Gastrocnemius medialis (tissue), 4 donors: Measurements from ENCODE around the gene RPL22.

ENCODE experiments used
- POLR2A ChIP-seq, 2 donors: fragments of 450-650 bp; IDR thresholded peaks; one replicate each; pipeline ENCODE4 v1.6.1; 2017; ENCODE audit warnings: antibody characterized with exemption in 2 of 2, mild to moderate bottlenecking in 2 of 2, moderate library complexity in 2 of 2
- TF ChIP-seq, protein P1 (sequence below), 5 experiments: fragments of 450-650 bp in 3 of 5; fragments of 200-600 bp in 2 of 5; sonication (generic) in 2 of 5; IDR thresholded peaks in 4 of 5; conservative IDR thresholded peaks in 1 of 5; 1 replicate in 4 of 5; 2 replicates in 1 of 5; pipeline ENCODE4 v1.5.1; 2016 to 2019; ENCODE audit warnings: antibody characterized with exemption in 5 of 5, mild to moderate bottlenecking in 3 of 5, moderate library complexity in 3 of 5

DNA sequence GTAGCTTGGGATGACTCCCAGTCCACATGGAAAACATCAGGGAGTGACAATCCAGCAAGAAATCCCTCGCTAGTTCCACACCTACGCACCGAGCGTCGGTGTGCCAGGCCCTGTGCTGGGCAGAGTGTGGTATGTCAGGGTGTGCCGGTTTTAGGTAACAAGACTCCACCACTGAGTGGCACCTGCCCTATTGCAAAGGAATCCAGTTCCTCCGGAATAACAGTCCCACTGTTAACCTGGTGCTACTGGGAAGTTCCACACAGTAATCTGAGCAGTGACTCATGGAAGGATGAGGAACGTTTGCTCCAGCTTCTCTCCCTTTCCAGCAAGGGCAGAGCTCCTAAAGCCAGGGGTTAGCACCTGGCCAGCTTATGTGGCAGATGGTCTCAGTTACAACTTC, 20.8 kb upstream of the RPL22 start:
- TF ChIP-seq, protein P1, sequence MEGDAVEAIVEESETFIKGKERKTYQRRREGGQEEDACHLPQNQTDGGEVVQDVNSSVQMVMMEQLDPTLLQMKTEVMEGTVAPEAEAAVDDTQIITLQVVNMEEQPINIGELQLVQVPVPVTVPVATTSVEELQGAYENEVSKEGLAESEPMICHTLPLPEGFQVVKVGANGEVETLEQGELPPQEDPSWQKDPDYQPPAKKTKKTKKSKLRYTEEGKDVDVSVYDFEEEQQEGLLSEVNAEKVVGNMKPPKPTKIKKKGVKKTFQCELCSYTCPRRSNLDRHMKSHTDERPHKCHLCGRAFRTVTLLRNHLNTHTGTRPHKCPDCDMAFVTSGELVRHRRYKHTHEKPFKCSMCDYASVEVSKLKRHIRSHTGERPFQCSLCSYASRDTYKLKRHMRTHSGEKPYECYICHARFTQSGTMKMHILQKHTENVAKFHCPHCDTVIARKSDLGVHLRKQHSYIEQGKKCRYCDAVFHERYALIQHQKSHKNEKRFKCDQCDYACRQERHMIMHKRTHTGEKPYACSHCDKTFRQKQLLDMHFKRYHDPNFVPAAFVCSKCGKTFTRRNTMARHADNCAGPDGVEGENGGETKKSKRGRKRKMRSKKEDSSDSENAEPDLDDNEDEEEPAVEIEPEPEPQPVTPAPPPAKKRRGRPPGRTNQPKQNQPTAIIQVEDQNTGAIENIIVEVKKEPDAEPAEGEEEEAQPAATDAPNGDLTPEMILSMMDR (IDR thresholded peaks at IDR 0.05 in 4 of 5, conservative IDR thresholded peaks at IDR 0.05 in 1 of 5) = no peak
- no peak for TF ChIP-seq POLR2A (IDR thresholded peaks at IDR 0.05)
